Measurements from ENCODE around the gene RHOH. TPM values are rescaled to one million over a fixed set of nuclear protein-coding genes. Genes with fewer than 3 reads are reported as not detected.

The RHOH gene
- total and polyA plus RNA-seq, 2 experiments from 2014 or later, result not detected

GRCh38 chr4:40190019-40190418 is 6.8 kb upstream of the RHOH start:
- Histone ChIP-seq H3K9ac (no peak overlapping the region), H2AFZ (no peak overlapping the region; the same call in 1 of the 2 replicates), H3K4me2 (ENCODE audit: unreplicated experiment) (no peak overlapping the region), H3K9me3 (ENCODE audit: low read depth) (no peaks in the 10 kb centered on the region), H3F3A (ENCODE audit: insufficient read depth) (peaks cover 10% of the 10 kb centered on the region; the same call in 1 of the 2 replicates), H3K27ac (no peak overlapping the region), H3K4me3 (no peak overlapping the region), H3K4me1 (ENCODE audit: insufficient read depth) (peaks cover 13% of the 10 kb centered on the region; the same call in 1 of the 2 replicates), H3K9me2 (ENCODE audit: insufficient read depth) (no peaks in the 10 kb centered on the region), H3K27me3 (replicated peaks; ENCODE audit: insufficient read depth) (no peaks in the 10 kb centered on the region), H3K79me2 (ENCODE audit: insufficient read depth) (no peaks in the 10 kb centered on the region), H4K20me1 (ENCODE audit: insufficient read depth) (no peaks in the 10 kb centered on the region), H3K36me3 (ENCODE audit: low read depth) (no peaks in the 10 kb centered on the region)
- TF ChIP-seq EZH2phosphoT487 (IDR thresholded peaks at IDR 0.05; ENCODE audit: insufficient read depth, low read depth) (no peak), EZH2 (IDR thresholded peaks at IDR 0.05; ENCODE audit: insufficient read depth, poor library complexity, severe bottlenecking) (no peak)
- in situ Hi-C loops (cut with MboI), result no loop called here
- 61 to 62% methylated on average over 5 of the region's 5 CpGs for WGBS, 2 experiments (ENCODE audit: low coverage in 1 of 2, low lambda C conversion rate in 2 of 2, missing lambda C conversion rate in 2 of 2)
- DNase-seq, result no peak

GRCh38 chr4:40190465-40190864 is 6.4 kb upstream of the RHOH start:
- Histone ChIP-seq H3K4me1 (ENCODE audit: insufficient read depth) (peaks cover 13% of the 10 kb centered on the region; the same call in 1 of the 2 replicates), H3K79me2 (ENCODE audit: insufficient read depth) (no peaks in the 10 kb centered on the region), H3K9me3 (ENCODE audit: low read depth) (no peaks in the 10 kb centered on the region), H3K4me3 (no peak overlapping the region), H3K27me3 (replicated peaks; ENCODE audit: insufficient read depth) (no peaks in the 10 kb centered on the region), H3K27ac (no peak overlapping the region), H3K4me2 (ENCODE audit: unreplicated experiment) (no peak overlapping the region), H3F3A (ENCODE audit: insufficient read depth) (peaks cover 10% of the 10 kb centered on the region; the same call in 1 of the 2 replicates), H4K20me1 (ENCODE audit: insufficient read depth) (no peaks in the 10 kb centered on the region), H3K36me3 (ENCODE audit: low read depth) (no peaks in the 10 kb centered on the region), H2AFZ (no peak overlapping the region; the same call in 1 of the 2 replicates), H3K9ac (no peak overlapping the region), H3K9me2 (ENCODE audit: insufficient read depth) (no peaks in the 10 kb centered on the region)
- in situ Hi-C loops (cut with MboI), result no loop called here
- DNase-seq, result no peak
- TF ChIP-seq EZH2 (IDR thresholded peaks at IDR 0.05; ENCODE audit: insufficient read depth, poor library complexity, severe bottlenecking) (no peak), EZH2phosphoT487 (IDR thresholded peaks at IDR 0.05; ENCODE audit: insufficient read depth, low read depth) (no peak)
- 65 to 67% methylated on average over 5 of the region's 5 CpGs for WGBS, 2 experiments (ENCODE audit: low coverage in 1 of 2, low lambda C conversion rate in 2 of 2, missing lambda C conversion rate in 2 of 2)

- 72 to 73% methylated on average over 14 of the region's 14 CpGs for WGBS, 2 experiments (ENCODE audit: low coverage in 1 of 2, low lambda C conversion rate in 2 of 2, missing lambda C conversion rate in 2 of 2)
- DNase-seq, result no peak
These were observed 5.7 kb upstream of the RHOH start for GRCh38 chr4:40190880-40191815.

GRCh38 chr4:40192114-40193015 is 4.5 kb upstream of the RHOH start:
- Histone ChIP-seq H3K36me3 (ENCODE audit: low read depth) (no peaks in the 10 kb centered on the region), H3K4me1 (ENCODE audit: insufficient read depth) (no peaks in the 10 kb centered on the region), H3K9me3 (ENCODE audit: low read depth) (no peaks in the 10 kb centered on the region), H3K9me2 (ENCODE audit: insufficient read depth) (no peaks in the 10 kb centered on the region), H3F3A (ENCODE audit: insufficient read depth) (no peaks in the 10 kb centered on the region), H3K9ac (no peak overlapping the region), H4K20me1 (ENCODE audit: insufficient read depth) (no peaks in the 10 kb centered on the region), H3K4me2 (ENCODE audit: unreplicated experiment) (no peak overlapping the region), H3K79me2 (ENCODE audit: insufficient read depth) (no peaks in the 10 kb centered on the region), H3K27ac (no peak overlapping the region), H3K27me3 (replicated peaks; ENCODE audit: insufficient read depth) (no peaks in the 10 kb centered on the region), H2AFZ (no peak overlapping the region), H3K4me3 (no peak overlapping the region)
- in situ Hi-C loops (cut with MboI), result no loop called here
- 85 to 87% methylated on average over 8 of the region's 8 CpGs for WGBS, 2 experiments (ENCODE audit: low coverage in 1 of 2, low lambda C conversion rate in 2 of 2, missing lambda C conversion rate in 2 of 2)
- DNase-seq, result no peak
- no peak for TF ChIP-seq EZH2 (IDR thresholded peaks at IDR 0.05; ENCODE audit: insufficient read depth, poor library complexity, severe bottlenecking)
- TF ChIP-seq EZH2phosphoT487 (IDR thresholded peaks at IDR 0.05; ENCODE audit: insufficient read depth, low read depth), result no peak

More at GRCh38 chr4:40190880-40191815, 5.7 kb upstream of the RHOH start:
- Histone ChIP-seq H3K9me2 (ENCODE audit: insufficient read depth) (no peaks in the 10 kb centered on the region), H3K79me2 (ENCODE audit: insufficient read depth) (no peaks in the 10 kb centered on the region), H4K20me1 (ENCODE audit: insufficient read depth) (no peaks in the 10 kb centered on the region), H3K9ac (no peak overlapping the region), H3K36me3 (ENCODE audit: low read depth) (no peaks in the 10 kb centered on the region), H3K27me3 (replicated peaks; ENCODE audit: insufficient read depth) (no peaks in the 10 kb centered on the region), H3F3A (ENCODE audit: insufficient read depth) (0 out of 2 replicates have a peak, but pooled peaks cover 4% of the 10 kb centered on the region), H3K9me3 (ENCODE audit: low read depth) (no peaks in the 10 kb centered on the region), H3K4me1 (ENCODE audit: insufficient read depth) (peaks cover 6% of the 10 kb centered on the region; the same call in 1 of the 2 replicates), H3K4me3 (no peak overlapping the region), H3K27ac (no peak overlapping the region), H3K4me2 (ENCODE audit: unreplicated experiment) (no peak overlapping the region), H2AFZ (no peak overlapping the region)
- in situ Hi-C loops (cut with MboI), result no loop called here
- no peak for TF ChIP-seq EZH2phosphoT487 (IDR thresholded peaks at IDR 0.05; ENCODE audit: insufficient read depth, low read depth)
- no peak for TF ChIP-seq EZH2 (IDR thresholded peaks at IDR 0.05; ENCODE audit: insufficient read depth, poor library complexity, severe bottlenecking)

Data from GM23248 (cell line).